ENCODE results near the gene NHP2. TPM values are rescaled to one million over a fixed set of nuclear protein-coding genes. Genes with fewer than 3 reads are reported as not detected.

Gene NHP2
- total RNA-seq, 2 donors from 2014 or later, result 270 to 284 TPM

- TF ChIP-seq, protein P1, sequence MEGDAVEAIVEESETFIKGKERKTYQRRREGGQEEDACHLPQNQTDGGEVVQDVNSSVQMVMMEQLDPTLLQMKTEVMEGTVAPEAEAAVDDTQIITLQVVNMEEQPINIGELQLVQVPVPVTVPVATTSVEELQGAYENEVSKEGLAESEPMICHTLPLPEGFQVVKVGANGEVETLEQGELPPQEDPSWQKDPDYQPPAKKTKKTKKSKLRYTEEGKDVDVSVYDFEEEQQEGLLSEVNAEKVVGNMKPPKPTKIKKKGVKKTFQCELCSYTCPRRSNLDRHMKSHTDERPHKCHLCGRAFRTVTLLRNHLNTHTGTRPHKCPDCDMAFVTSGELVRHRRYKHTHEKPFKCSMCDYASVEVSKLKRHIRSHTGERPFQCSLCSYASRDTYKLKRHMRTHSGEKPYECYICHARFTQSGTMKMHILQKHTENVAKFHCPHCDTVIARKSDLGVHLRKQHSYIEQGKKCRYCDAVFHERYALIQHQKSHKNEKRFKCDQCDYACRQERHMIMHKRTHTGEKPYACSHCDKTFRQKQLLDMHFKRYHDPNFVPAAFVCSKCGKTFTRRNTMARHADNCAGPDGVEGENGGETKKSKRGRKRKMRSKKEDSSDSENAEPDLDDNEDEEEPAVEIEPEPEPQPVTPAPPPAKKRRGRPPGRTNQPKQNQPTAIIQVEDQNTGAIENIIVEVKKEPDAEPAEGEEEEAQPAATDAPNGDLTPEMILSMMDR (IDR thresholded peaks at IDR 0.05), result no peak
- TF ChIP-seq POLR2A (IDR thresholded peaks at IDR 0.05), result no peak
- TF ChIP-seq POLR2AphosphoS5 (IDR thresholded peaks at IDR 0.05), result no peak
- DNase-seq (ENCODE audit: low spot score), result no peak
- 42% methylated on average over 5 of the region's 5 CpGs for WGBS
- Histone ChIP-seq H3K27me3 (replicated peaks; ENCODE audit: insufficient read depth) (no peaks in the 10 kb centered on the region), H3K27ac (no peak overlapping the region), H3K4me3 (no peak overlapping the region), H3K36me3 (no peaks in the 10 kb centered on the region), H3K9me3 (no peaks in the 10 kb centered on the region), H3K4me1 (replicated peaks) (no peaks in the 10 kb centered on the region)
- intact Hi-C loops (cut with DNase I), result no loop called here
These were observed 45.9 kb downstream of the NHP2 start for GRCh38 chr5:178107756-178108310.

- WGBS, result 79% methylated on average over 13 of the region's 13 CpGs
- intact Hi-C loops (cut with DNase I), result no loop called here
- H3K4me1 ChIP-seq (replicated peaks), result no peaks in the 10 kb centered on the region
- H3K27me3 ChIP-seq (replicated peaks; ENCODE audit: insufficient read depth), result no peaks in the 10 kb centered on the region
- TF ChIP-seq POLR2AphosphoS5 (IDR thresholded peaks at IDR 0.05) (no peak), POLR2A (IDR thresholded peaks at IDR 0.05) (no peak)
- TF ChIP-seq, protein P1 (IDR thresholded peaks at IDR 0.05), result no peak
- no peaks in the 10 kb centered on the region for H3K9me3 ChIP-seq
- H3K4me3 ChIP-seq, result no peak overlapping the region
- H3K36me3 ChIP-seq, result no peaks in the 10 kb centered on the region
- no peak for DNase-seq (ENCODE audit: low spot score)
- H3K27ac ChIP-seq, result no peak overlapping the region
These were observed 47.0 kb downstream of the NHP2 start for GRCh38 chr5:178106556-178107239.

DNA sequence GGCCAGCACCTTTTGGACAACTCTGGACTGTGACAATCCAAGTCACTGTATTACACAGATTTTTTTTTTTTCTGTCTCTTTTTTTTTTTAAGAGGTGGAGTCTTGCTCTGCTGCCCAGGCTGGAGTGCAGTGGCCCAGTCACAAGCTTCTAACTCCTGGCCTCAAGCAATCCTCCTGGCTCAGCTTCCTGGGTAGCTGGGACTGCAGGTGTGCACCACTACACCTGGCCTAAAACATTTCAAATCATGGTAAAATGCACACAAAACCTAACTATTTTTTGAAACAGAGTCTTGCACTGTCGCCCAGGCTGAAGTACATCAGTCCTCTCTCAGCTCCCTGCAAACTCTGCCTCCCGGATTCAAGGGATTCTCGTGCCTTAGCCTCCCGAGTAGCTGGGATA is 47.6 kb downstream of the NHP2 start:
- DNase-seq (ENCODE audit: low spot score), result no peak
- H3K4me1 ChIP-seq (replicated peaks), result no peaks in the 10 kb centered on the region
- no peak overlapping the region for H3K4me3 ChIP-seq
- no peaks in the 10 kb centered on the region for H3K27me3 ChIP-seq (replicated peaks; ENCODE audit: insufficient read depth)
- intact Hi-C loops (cut with DNase I), result no loop called here
- WGBS, result 74% methylated on average over 4 of the region's 4 CpGs
- H3K27ac ChIP-seq, result no peak overlapping the region
- TF ChIP-seq POLR2A (IDR thresholded peaks at IDR 0.05) (no peak), POLR2AphosphoS5 (IDR thresholded peaks at IDR 0.05) (no peak)
- TF ChIP-seq, protein P1 (IDR thresholded peaks at IDR 0.05), result no peak
- H3K9me3 ChIP-seq, result no peaks in the 10 kb centered on the region
- H3K36me3 ChIP-seq, result no peaks in the 10 kb centered on the region

GRCh38 chr5:178104492-178104891 is 49.2 kb downstream of the NHP2 start:
- DNase-seq (ENCODE audit: low spot score), result peak; percentile 43
- no peaks in the 10 kb centered on the region for H3K9me3 ChIP-seq
- H3K27me3 ChIP-seq (replicated peaks; ENCODE audit: insufficient read depth), result no peaks in the 10 kb centered on the region
- TF ChIP-seq, protein P1 (IDR thresholded peaks at IDR 0.05), result no peak
- no peak for TF ChIP-seq POLR2A (IDR thresholded peaks at IDR 0.05)
- TF ChIP-seq POLR2AphosphoS5 (IDR thresholded peaks at IDR 0.05), result no peak
- 29% methylated on average over 5 of the region's 5 CpGs for WGBS
- no peaks in the 10 kb centered on the region for H3K36me3 ChIP-seq
- H3K4me3 ChIP-seq, result no peak overlapping the region
- intact Hi-C loops (cut with DNase I), result no loop called here
- H3K4me1 ChIP-seq (replicated peaks), result no peaks in the 10 kb centered on the region
- no peak overlapping the region for H3K27ac ChIP-seq

DNA sequence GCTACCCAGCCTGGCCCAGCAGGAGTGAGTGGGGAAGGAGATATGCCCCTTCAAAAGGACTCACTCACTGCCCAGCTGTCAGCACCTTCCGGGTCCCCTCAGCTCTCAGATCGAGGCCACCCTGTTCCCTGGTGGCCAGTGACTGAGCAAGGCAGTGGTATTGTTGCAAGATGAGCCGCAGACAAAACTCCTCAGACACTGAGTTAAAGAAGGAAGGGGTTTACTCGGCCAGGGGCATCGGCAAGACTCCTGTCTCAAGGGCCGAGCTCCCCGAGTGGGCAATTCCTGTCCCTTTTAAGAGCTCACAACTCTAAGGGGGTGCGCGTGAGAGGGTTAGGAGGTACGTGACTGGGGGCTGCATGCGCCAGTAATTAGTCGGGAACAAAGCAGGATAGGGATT is 50.1 kb downstream of the NHP2 start:
- TF ChIP-seq POLR2A (IDR thresholded peaks at IDR 0.05) (no peak), POLR2AphosphoS5 (IDR thresholded peaks at IDR 0.05) (no peak)
- TF ChIP-seq, protein P1 (IDR thresholded peaks at IDR 0.05), result no peak
- H3K27ac ChIP-seq, result no peak overlapping the region
- no peaks in the 10 kb centered on the region for H3K36me3 ChIP-seq
- intact Hi-C loops (cut with DNase I), result no loop called here
- H3K4me3 ChIP-seq, result no peak overlapping the region
- WGBS, result 84% methylated on average over 12 of the region's 12 CpGs
- no peaks in the 10 kb centered on the region for H3K27me3 ChIP-seq (replicated peaks; ENCODE audit: insufficient read depth)
- no peaks in the 10 kb centered on the region for H3K4me1 ChIP-seq (replicated peaks)
- no peaks in the 10 kb centered on the region for H3K9me3 ChIP-seq
- no peak for DNase-seq (ENCODE audit: low spot score)
